AG04450 (cell line): ENCODE results near the gene LSAMP. TPM values are rescaled to one million over a fixed set of nuclear protein-coding genes. Genes with fewer than 3 reads are reported as not detected.

Experiments
- CTCF ChIA-PET: fragments of 300-600, 350-600 bp; formaldehyde crosslinking; extraction: SDS; loops from one replicate; lab custom pipeline; 2022; ENCODE audit warnings: antibody characterized with exemption, inconsistent platforms; lab: Charles Lee
- POLR2A ChIA-PET: fragments of 350-600 bp; formaldehyde crosslinking; extraction: SDS; loops from one replicate; lab custom pipeline; 2021; ENCODE audit warnings: antibody characterized with exemption, inconsistent platforms; lab: Yijun Ruan, JAX
- DNase-seq: peaks from one replicate; pipeline ENCODE4 v3.0.0-alpha.2; 2011; ENCODE audit warnings: low read depth, low spot score
- H3K27ac ChIP-seq: one replicate; pipeline ENCODE4 v1.5.1; 2012; ENCODE audit warnings: low read depth, low read length, control low read depth
- H3K27me3 ChIP-seq: one replicate; pipeline ENCODE4 v1.6.0; 2012; ENCODE audit warnings: low read length; ENCODE audit not compliant: control insufficient read depth, insufficient read depth
- H3K4me3 ChIP-seq: 2 replicates; pipeline ENCODE4 v1.5.1; 2011; ENCODE audit warnings: mild to moderate bottlenecking, low read depth, low read length, control low read depth
- H3K9me3 ChIP-seq: 2 replicates; pipeline ENCODE4 v1.5.1; 2012; ENCODE audit warnings: low read length; ENCODE audit not compliant: control insufficient read depth, insufficient read depth
- CTCF ChIP-seq: IDR thresholded peaks from 2 replicates; pipeline ENCODE4 v1.5.1; 2011; ENCODE audit warnings: low read depth, low read length, control low read depth, inconsistent platforms
- polyA plus RNA-seq: library from polyadenylated mRNA; depleted of rRNA; stranded (reverse); fragments of >200 nt; gene quantifications from 2 replicates; pipeline ENCODE4 v1.2.3, GENCODE V29; 2011

LSAMP gene
- polyA plus RNA-seq, 1 experiment: 25.1 TPM

GRCh38 chr3:116316771-116317170 lies 128.5 kb downstream of the LSAMP start:
- H3K9me3 ChIP-seq: no peaks in the 10 kb centered on the region; the same call in 1 of the 2 replicates
- POLR2A ChIA-PET: no interaction called here
- TF ChIP-seq CTCF: no peak
- no peak for DNase-seq
- H3K27me3 ChIP-seq: no peaks in the 10 kb centered on the region
- H3K27ac ChIP-seq: no peak overlapping the region
- no peak overlapping the region for H3K4me3 ChIP-seq
- CTCF ChIA-PET: no interaction called here

GRCh38 chr3:116314476-116314875 lies 130.8 kb downstream of the LSAMP start:
- H3K27me3 ChIP-seq: no peaks in the 10 kb centered on the region
- H3K27ac ChIP-seq: no peak overlapping the region
- ChIA-PET POLR2A (no interaction called here), CTCF (no interaction called here)
- H3K4me3 ChIP-seq: no peak overlapping the region
- DNase-seq: no peak
- H3K9me3 ChIP-seq: no peaks in the 10 kb centered on the region; the same call in 1 of the 2 replicates
- no peak for TF ChIP-seq CTCF

GRCh38 chr3:116306720-116307119 lies 138.6 kb downstream of the LSAMP start:
- ChIA-PET CTCF (no interaction called here), POLR2A (no interaction called here)
- H3K9me3 ChIP-seq: no peaks in the 10 kb centered on the region
- 0 out of 2 replicates have a peak, but pooled peaks have one; percentile 14 for TF ChIP-seq CTCF
- no peaks in the 10 kb centered on the region for H3K27me3 ChIP-seq
- H3K27ac ChIP-seq: no peak overlapping the region
- DNase-seq: no peak
- H3K4me3 ChIP-seq: no peak overlapping the region

- CTCF ChIA-PET: no interaction called here
- DNase-seq: no peak
- POLR2A ChIA-PET: no interaction called here
- TF ChIP-seq CTCF: no peak
- H3K9me3 ChIP-seq: no peaks in the 10 kb centered on the region
- H3K27ac ChIP-seq: no peak overlapping the region
- H3K27me3 ChIP-seq: no peaks in the 10 kb centered on the region
- H3K4me3 ChIP-seq: no peak overlapping the region
These were observed 139.1 kb downstream of the LSAMP start for GRCh38 chr3:116306149-116306548.

DNA sequence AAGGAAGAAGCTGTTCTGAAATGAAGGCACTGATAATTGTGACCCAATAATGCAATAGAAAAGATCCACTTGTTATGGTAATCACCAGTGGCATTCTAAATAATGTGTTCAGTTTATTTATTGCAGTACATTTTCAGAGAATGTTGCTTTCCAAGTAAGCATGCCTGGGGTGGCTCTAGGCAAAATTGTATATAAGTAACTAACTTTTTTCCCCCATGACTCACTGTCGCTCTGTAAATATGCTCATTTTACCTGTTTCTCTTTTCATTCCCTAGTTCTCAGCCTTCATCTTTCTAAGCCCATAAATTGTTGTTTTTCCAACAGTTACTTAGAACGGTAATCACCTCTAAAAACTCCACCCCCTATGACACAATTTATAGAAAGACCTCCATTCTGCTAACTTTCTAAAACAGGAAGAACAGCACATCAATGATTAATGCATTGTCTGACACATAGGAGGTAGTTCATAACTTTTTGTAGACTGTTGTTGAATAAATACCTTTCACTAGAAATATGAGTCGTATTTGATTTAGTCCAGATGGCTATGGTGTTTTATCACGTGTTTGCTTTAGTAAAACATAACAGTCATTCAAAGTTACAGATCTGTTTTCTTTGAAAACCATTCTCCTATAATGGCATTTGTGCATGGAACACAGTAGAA lies 143.1 kb downstream of the LSAMP start:
- POLR2A ChIA-PET: no interaction called here
- Histone ChIP-seq H3K4me3 (no peak overlapping the region), H3K27ac (no peak overlapping the region), H3K9me3 (no peaks in the 10 kb centered on the region), H3K27me3 (no peaks in the 10 kb centered on the region)
- DNase-seq: no peak
- TF ChIP-seq CTCF: no peak
- CTCF ChIA-PET: no interaction called here
